Measurements from ENCODE around the gene ARIH2.

Gene ARIH2

GRCh38 chr3:48997714-48998637 is 79.3 kb downstream of the ARIH2 start:
- TF ChIP-seq CTCF (IDR thresholded peaks at IDR 0.05; ENCODE audit: insufficient read depth, low read length, missing control alignments) = no peak
- no peak overlapping the region for H3K4me3 ChIP-seq (ENCODE audit: low read depth, low read length)
- POLR2A ChIA-PET = no interaction called here
- DNase-seq (ENCODE audit: low read depth, low spot score) = no peak
- CTCF ChIA-PET = interaction anchor here (1.4 to 3.9 kb wide), 4 partner anchors 9 to 24 kb away, joined by 4 to 25 read pairs (median 16); partner anchors contain the start of genes NDUFAF3, P4HTM and WDR6

GRCh38 chr3:48999085-48999858 is 80.6 kb downstream of the ARIH2 start:
- CTCF ChIA-PET = interaction anchor here (1.3 to 3.9 kb wide), 2 partner anchors 8 to 10 kb away, joined by 4 to 24 read pairs; partner anchors contain the start of gene P4HTM
- POLR2A ChIA-PET = no interaction called here
- H3K4me3 ChIP-seq (ENCODE audit: low read depth, low read length) = no peak overlapping the region
- no peak for TF ChIP-seq CTCF (IDR thresholded peaks at IDR 0.05; ENCODE audit: insufficient read depth, low read length, missing control alignments)
- DNase-seq (ENCODE audit: low read depth, low spot score) = no peak

DNA sequence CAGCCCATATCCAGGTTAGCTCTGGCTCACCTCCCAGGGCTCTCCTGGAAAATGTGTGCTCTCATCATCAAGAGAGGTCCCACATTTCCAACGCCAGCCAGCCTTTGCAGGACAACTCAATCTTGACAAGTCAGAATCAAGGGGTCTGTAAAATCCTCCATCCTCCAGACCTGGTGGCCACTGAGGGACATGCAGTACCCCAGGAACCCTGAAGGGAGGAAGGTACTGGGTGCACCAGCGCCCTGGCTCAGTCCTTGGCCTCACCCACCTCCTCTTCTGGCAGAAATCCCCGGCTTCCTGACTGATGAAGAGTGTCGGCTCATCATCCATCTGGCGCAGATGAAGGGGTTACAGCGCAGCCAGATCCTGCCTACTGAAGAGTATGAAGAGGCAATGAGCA is 82.5 kb downstream of the ARIH2 start:
- TF ChIP-seq CTCF (IDR thresholded peaks at IDR 0.05; ENCODE audit: insufficient read depth, low read length, missing control alignments) = no peak
- H3K4me3 ChIP-seq (ENCODE audit: low read depth, low read length) = no peak overlapping the region
- DNase-seq (ENCODE audit: low read depth, low spot score) = no peak
- ChIA-PET POLR2A (interaction anchor here (1.2 kb wide), 2 partner anchors 12 to 20 kb away, joined by 3 read pairs; no protein-coding TSS in a partner anchor), CTCF (interaction anchor here (1.0 to 3.9 kb wide), 2 partner anchors 12 to 21 kb away, joined by 3 to 24 read pairs; partner anchors contain the start of genes NDUFAF3 and P4HTM)

DNA sequence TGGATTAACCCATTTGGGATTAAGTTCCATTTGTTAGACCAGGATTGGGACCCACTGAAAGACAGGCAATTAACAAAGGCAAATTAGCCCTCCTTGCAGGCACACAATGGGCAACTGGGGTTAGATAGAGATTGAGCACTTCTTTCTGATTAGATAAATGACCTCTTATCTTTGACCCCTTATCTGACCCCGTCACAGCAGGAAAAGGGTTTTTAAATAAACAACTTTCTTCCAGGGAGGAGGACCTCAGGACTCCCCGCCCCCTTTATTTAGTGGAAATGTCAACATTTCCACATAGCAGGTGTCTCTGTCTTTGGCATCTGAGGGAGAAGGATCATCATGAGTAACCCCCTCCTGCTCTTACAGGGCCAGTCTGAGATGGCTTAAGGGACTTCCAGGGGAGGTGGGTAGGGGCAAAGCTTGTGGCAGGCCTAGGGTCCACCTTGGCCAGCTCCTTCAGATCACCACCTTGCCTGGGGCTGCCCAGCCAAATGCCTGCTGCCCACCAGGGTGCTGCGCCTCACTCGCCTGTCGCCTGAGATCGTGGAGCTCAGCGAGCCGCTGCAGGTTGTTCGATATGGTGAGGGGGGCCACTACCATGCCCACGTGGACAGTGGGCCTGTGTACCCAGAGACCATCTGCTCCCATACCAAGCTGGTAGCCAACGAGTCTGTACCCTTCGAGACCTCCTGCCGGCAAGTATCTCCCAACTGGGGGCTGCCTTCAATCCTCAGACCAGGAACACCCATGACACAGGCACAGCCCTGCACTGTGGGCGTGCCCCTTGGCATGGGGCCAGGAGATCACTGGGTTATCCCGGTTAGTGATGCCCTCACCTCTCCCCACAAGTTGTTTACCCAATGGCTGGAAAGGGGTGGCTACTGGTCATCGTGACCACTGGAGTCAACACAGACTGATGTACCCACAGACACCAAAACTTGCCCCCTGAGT is 86.0 kb downstream of the ARIH2 start:
- no peak for TF ChIP-seq CTCF (IDR thresholded peaks at IDR 0.05; ENCODE audit: insufficient read depth, low read length, missing control alignments)
- no peak for DNase-seq (ENCODE audit: low read depth, low spot score)
- ChIA-PET POLR2A (interaction anchor here (1.1 to 3.4 kb wide), 2 partner anchors 14 to 90 kb away, joined by 3 to 33 read pairs; partner anchors contain the start of genes P4HTM and QRICH1), CTCF (interaction anchor here (0.9 to 6.7 kb wide), 3 partner anchors 13 to 16 kb away, joined by 4 to 95 read pairs (median 21); partner anchors contain the start of genes DALRD3 and NDUFAF3)
- H3K4me3 ChIP-seq (ENCODE audit: low read depth, low read length) = no peak overlapping the region

DNA sequence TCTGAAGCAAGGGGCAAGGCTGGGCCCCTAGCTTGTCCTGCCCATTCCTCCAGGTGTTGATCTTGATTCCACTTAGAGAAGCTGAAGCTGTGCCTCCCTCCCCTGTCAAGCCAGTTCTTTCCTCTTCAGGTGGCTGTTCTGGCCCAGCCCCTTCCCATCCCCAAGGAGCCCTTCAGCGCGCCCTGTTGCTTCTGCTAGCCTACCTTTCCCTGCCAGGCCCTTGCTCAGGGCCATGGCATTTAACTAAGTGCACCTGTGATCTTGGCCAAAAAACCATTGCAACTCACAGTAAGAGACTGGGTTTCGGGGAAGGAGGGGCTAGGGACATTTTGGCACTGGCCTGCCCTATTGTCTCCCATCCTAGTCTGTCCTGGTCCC is 86.7 kb downstream of the ARIH2 start:
- POLR2A ChIA-PET = interaction anchor here (1.1 to 3.4 kb wide), 2 partner anchors 15 to 89 kb away, joined by 3 to 33 read pairs; partner anchors contain the start of genes P4HTM and QRICH1
- CTCF ChIA-PET = interaction anchor here (0.9 to 6.7 kb wide), 2 partner anchors 14 kb away, joined by 4 to 95 read pairs; partner anchors contain the start of genes DALRD3 and NDUFAF3
- no peak for TF ChIP-seq CTCF (IDR thresholded peaks at IDR 0.05; ENCODE audit: insufficient read depth, low read length, missing control alignments)
- H3K4me3 ChIP-seq (ENCODE audit: low read depth, low read length) = no peak overlapping the region
- DNase-seq (ENCODE audit: low read depth, low spot score) = no peak

Measured in AG04449 (cell line).